GM10266 (cell line): ENCODE data around the gene CPA4.

Experiments
- DNase-seq: peaks from one replicate; pipeline ENCODE4 v3.0.0; 2012; ENCODE audit errors: extremely low spot score
- CTCF ChIP-seq: IDR thresholded peaks from 2 replicates; pipeline ENCODE4 v1.5.1; 2012; ENCODE audit warnings: mild to moderate bottlenecking, low read depth; ENCODE audit not compliant: control insufficient read depth, insufficient read depth; ENCODE audit errors: missing control alignments

The CPA4 gene

DNA sequence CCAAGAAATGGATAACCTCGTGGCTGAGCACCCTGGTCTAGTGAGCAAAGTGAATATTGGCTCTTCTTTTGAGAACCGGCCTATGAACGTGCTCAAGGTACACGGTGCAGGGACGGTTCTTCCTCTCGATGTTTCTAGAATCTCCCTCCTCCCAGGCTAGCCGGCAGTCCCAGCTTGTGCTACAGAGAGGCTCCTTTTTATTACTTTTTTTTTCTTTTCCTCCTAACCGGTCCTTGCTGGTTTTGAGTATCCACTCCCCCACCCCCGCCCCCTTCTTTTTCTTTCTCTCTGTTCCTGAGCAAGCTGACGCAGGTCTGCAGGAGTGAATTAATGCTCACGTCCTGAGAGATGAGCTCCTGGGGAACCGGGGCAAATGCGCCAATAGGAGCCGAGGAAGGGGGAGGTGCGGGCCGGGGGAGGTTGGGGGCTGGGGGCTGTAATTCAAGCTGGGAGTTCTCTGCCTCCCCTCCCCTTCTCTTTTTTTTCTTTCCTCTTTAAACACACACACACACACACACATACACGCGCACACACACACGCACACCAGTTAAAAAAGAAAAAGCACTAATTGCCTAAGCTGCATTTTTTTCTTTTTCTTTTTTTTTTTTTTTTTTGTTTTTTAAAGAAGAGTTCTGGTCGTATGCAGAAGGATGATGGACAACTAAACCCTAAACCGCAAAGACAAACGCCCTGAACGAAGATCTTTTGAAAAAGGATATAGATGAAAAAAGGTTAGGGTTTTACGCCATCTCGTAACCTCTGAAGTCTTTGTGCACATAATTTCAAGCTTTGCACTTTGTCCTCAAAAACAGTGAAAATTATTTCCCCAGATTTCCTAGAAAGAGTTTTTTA is 19.7 kb upstream of the CPA4 start:
- no peak for DNase-seq
- no peak for TF ChIP-seq CTCF

GRCh38 chr7:130273933-130274255 is 19.1 kb upstream of the CPA4 start:
- TF ChIP-seq CTCF, result no peak

GRCh38 chr7:130274296-130274695 is 18.7 kb upstream of the CPA4 start:
- no peak for DNase-seq
- no peak for TF ChIP-seq CTCF

More at GRCh38 chr7:130273933-130274255, 19.1 kb upstream of the CPA4 start:
- no peak for DNase-seq

GRCh38 chr7:130274983-130275591 is 17.9 kb upstream of the CPA4 start:
- no peak for DNase-seq
- TF ChIP-seq CTCF, result no peak

- TF ChIP-seq CTCF, result no peak
- no peak for DNase-seq
Observed at GRCh38 chr7:130275826-130276297, 17.1 kb upstream of the CPA4 start.

DNA sequence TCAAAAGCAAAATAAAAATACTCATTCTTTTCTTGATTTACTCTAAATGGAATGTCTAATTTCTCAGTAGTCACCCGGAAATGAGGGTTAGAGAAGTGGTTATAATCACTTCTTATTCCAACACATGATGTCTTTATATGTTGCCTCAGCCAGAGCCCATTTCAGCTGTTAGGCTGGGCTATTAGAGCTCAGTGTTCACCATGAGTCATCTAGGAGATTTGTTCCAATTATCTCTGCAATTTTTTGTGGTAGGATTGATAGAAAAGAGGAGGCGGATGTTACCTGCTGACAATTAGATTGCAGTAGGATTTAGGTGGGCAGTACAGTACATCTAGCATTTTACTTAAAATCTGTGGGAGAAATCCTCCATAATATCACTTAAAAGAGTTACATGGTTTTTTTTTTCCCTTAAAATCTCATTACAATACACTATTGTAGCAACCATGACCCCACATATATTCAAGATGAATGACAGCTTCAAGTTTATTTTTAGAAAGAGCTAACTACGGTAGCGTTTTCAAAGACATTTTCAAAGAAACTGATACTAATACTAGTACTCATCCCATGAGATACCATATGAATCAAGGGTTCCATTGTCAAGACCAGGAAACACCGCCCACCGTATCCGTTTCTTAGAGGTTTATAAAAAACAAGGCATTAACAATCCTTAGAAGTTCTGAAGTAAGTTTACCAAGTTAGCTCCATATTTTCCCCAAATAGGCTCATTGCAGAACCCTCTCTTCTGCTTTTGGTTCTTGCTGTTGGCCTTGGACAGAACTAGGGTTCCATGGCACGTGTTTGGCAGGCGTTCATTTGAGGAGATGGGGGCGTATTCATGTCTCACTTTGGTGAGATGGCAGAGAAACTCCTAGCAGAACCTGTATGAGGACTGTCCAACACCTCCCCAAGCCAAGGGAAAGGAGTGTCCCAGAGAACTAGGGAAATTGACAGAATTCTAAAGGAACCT is 15.9 kb upstream of the CPA4 start:
- no peak for DNase-seq
- no peak for TF ChIP-seq CTCF
